Suprapubic skin (tissue), 4 donors: Measurements from ENCODE around the gene CD300LF. TPM values are rescaled to one million over a fixed set of nuclear protein-coding genes. Genes with fewer than 3 reads are reported as not detected.

ENCODE experiments used
- DNase-seq, 2 donors: peaks; one replicate each; pipeline ENCODE4 v3.0.0-alpha.2; 2019; ENCODE audit warnings: low spot score in 2 of 2
- H3K27ac ChIP-seq: fragments of 200-600 bp; sonication (generic); one replicate; pipeline ENCODE4 v1.5.1; 2019
- H3K27me3 ChIP-seq: fragments of 200-600 bp; sonication (generic); one replicate; pipeline ENCODE4 v1.5.1; 2019
- H3K36me3 ChIP-seq: fragments of 200-600 bp; sonication (generic); one replicate; pipeline ENCODE4 v1.5.1; 2019
- H3K4me1 ChIP-seq: fragments of 200-600 bp; sonication (generic); one replicate; pipeline ENCODE4 v1.5.1; 2019
- H3K4me3 ChIP-seq: fragments of 200-600 bp; sonication (generic); one replicate; pipeline ENCODE4 v1.5.1; 2019; ENCODE audit warnings: mild to moderate bottlenecking
- H3K9me3 ChIP-seq: fragments of 200-600 bp; sonication (generic); one replicate; pipeline ENCODE4 v1.5.1; 2019
- CTCF ChIP-seq, 2 donors: fragments of 200-600 bp in 1 of 2; fragments of 450-650 bp in 1 of 2; sonication (generic) in 1 of 2; IDR thresholded peaks; one replicate each; pipeline ENCODE4 v1.5.1; 2016 to 2019; ENCODE audit warnings: antibody characterized with exemption in 2 of 2, mild to moderate bottlenecking in 1 of 2, moderate library complexity in 1 of 2
- EP300 ChIP-seq: sonication (generic); formaldehyde crosslinking; IDR thresholded peaks from one replicate; pipeline ENCODE4 v1.6.1; 2017; ENCODE audit warnings: antibody characterized with exemption
- POLR2A ChIP-seq, 2 donors: fragments of 450-650 bp; IDR thresholded peaks; one replicate each; pipeline ENCODE4 v1.6.1; 2017; ENCODE audit warnings: antibody characterized with exemption in 2 of 2, mild to moderate bottlenecking in 2 of 2, moderate library complexity in 2 of 2
- POLR2AphosphoS5 ChIP-seq, 3 donors: sonication (generic); formaldehyde crosslinking; IDR thresholded peaks; one replicate each; pipeline ENCODE4 v1.6.1; 2017; ENCODE audit warnings: antibody characterized with exemption in 3 of 3
- WGBS: methylation state at CpG from one replicate; pipeline ENCODE4 v1.1.5; 2018; 5-methylcytosine and 5-hydroxymethylcytosine counted together
- total RNA-seq, 4 donors: library from RNA; depleted of rRNA; stranded (reverse); fragments of >200 nt; gene quantifications; one replicate each; pipeline ENCODE4 v1.1.0, GENCODE V29; 2016

CD300LF gene
- total RNA-seq, 4 donors from 2014 or later = not detected

GRCh38 chr17:74712301-74712700 lies 422 bp downstream of the CD300LF start:
- WGBS = 73% methylated on average over 7 of the region's 7 CpGs
- Histone ChIP-seq H3K36me3 (no peaks in the 10 kb centered on the region), H3K27ac (no peak overlapping the region), H3K27me3 (peaks cover 19% of the 10 kb centered on the region), H3K9me3 (no peaks in the 10 kb centered on the region), H3K4me3 (no peak overlapping the region), H3K4me1 (no peaks in the 10 kb centered on the region)
- TF ChIP-seq CTCF (IDR thresholded peaks at IDR 0.05) = no peak
- no peak for TF ChIP-seq POLR2AphosphoS5 (IDR thresholded peaks at IDR 0.05)
- TF ChIP-seq POLR2A (IDR thresholded peaks at IDR 0.05) = no peak
- TF ChIP-seq EP300 = no peak
- no peak for DNase-seq

GRCh38 chr17:74711058-74711824 lies 1.5 kb downstream of the CD300LF start:
- Histone ChIP-seq H3K27me3 (peaks cover 19% of the 10 kb centered on the region), H3K9me3 (no peaks in the 10 kb centered on the region), H3K4me3 (no peak overlapping the region), H3K36me3 (no peaks in the 10 kb centered on the region), H3K4me1 (no peaks in the 10 kb centered on the region), H3K27ac (no peak overlapping the region)
- TF ChIP-seq EP300 = no peak
- TF ChIP-seq POLR2AphosphoS5 (IDR thresholded peaks at IDR 0.05) = no peak
- no peak for TF ChIP-seq POLR2A (IDR thresholded peaks at IDR 0.05)
- TF ChIP-seq CTCF (IDR thresholded peaks at IDR 0.05) = no peak
- 59% methylated on average over 12 of the region's 12 CpGs for WGBS
- DNase-seq = no peak

- 88% methylated on average over 8 of the region's 8 CpGs for whole genome bisulfite sequencing
- DNase-seq = no peak
- TF ChIP-seq POLR2A (IDR thresholded peaks at IDR 0.05) (no peak), POLR2AphosphoS5 (IDR thresholded peaks at IDR 0.05) (no peak)
- H3K4me1 ChIP-seq = no peaks in the 10 kb centered on the region
- H3K27ac ChIP-seq = no peak overlapping the region
- H3K36me3 ChIP-seq = no peaks in the 10 kb centered on the region
- H3K9me3 ChIP-seq = no peaks in the 10 kb centered on the region
- H3K4me3 ChIP-seq = no peak overlapping the region
- H3K27me3 ChIP-seq = peaks cover 18% of the 10 kb centered on the region
Measured at GRCh38 chr17:74704544-74704943, 8.2 kb downstream of the CD300LF start.

- Histone ChIP-seq H3K9me3 (no peaks in the 10 kb centered on the region), H3K4me1 (no peaks in the 10 kb centered on the region), H3K27me3 (peaks cover 15% of the 10 kb centered on the region), H3K36me3 (no peaks in the 10 kb centered on the region), H3K27ac (no peak overlapping the region), H3K4me3 (no peak overlapping the region)
- DNase-seq = no peak
- WGBS = 58% methylated on average over 2 of the region's 2 CpGs
- TF ChIP-seq POLR2A (IDR thresholded peaks at IDR 0.05) (no peak), EP300 (no peak), POLR2AphosphoS5 (IDR thresholded peaks at IDR 0.05) (no peak), CTCF (IDR thresholded peaks at IDR 0.05) (no peak)
Measured at GRCh38 chr17:74703311-74703710, 9.4 kb downstream of the CD300LF start.

GRCh38 chr17:74702116-74702871 lies 10.4 kb downstream of the CD300LF start:
- Histone ChIP-seq H3K4me3 (no peak overlapping the region), H3K27ac (no peak overlapping the region), H3K4me1 (no peaks in the 10 kb centered on the region), H3K9me3 (no peaks in the 10 kb centered on the region), H3K27me3 (peaks cover 15% of the 10 kb centered on the region), H3K36me3 (no peaks in the 10 kb centered on the region)
- WGBS = 79% methylated on average over 9 of the region's 9 CpGs
- TF ChIP-seq CTCF (IDR thresholded peaks at IDR 0.05) (no peak), EP300 (no peak), POLR2A (IDR thresholded peaks at IDR 0.05) (no peak), POLR2AphosphoS5 (IDR thresholded peaks at IDR 0.05) (no peak)
- no peak for DNase-seq
